ENCODE measurements around the gene PRKN. TPM values are rescaled to one million over a fixed set of nuclear protein-coding genes. Genes with fewer than 3 reads are reported as not detected.

The PRKN gene
- total RNA-seq, 2 experiments from 2014 or later = 0.63 TPM; not detected in 1

GRCh38 chr6:162372106-162372505 is 355.5 kb downstream of the PRKN start:
- POLR2A ChIA-PET = no interaction called here
- CTCF ChIA-PET = no interaction called here
- no peaks in the 10 kb centered on the region for H3K9me3 Mint-ChIP-seq (ENCODE audit: insufficient read depth)
- H3K27ac Mint-ChIP-seq = no peak overlapping the region
- no peak for DNase-seq
- H3K36me3 Mint-ChIP-seq (ENCODE audit: low read depth) = no peaks in the 10 kb centered on the region
- no peak overlapping the region for H3K4me3 Mint-ChIP-seq
- no peak for ATAC-seq
- H3K27me3 Mint-ChIP-seq (ENCODE audit: low read depth) = no peaks in the 10 kb centered on the region
- no peaks in the 10 kb centered on the region for H3K4me1 Mint-ChIP-seq (ENCODE audit: low read depth)

GRCh38 chr6:162371121-162371520 is 356.4 kb downstream of the PRKN start:
- ChIA-PET POLR2A (no interaction called here), CTCF (no interaction called here)
- Mint-ChIP-seq H3K27me3 (ENCODE audit: low read depth) (no peaks in the 10 kb centered on the region), H3K36me3 (ENCODE audit: low read depth) (no peaks in the 10 kb centered on the region), H3K27ac (no peak overlapping the region), H3K4me3 (no peak overlapping the region), H3K9me3 (ENCODE audit: insufficient read depth) (no peaks in the 10 kb centered on the region), H3K4me1 (ENCODE audit: low read depth) (no peaks in the 10 kb centered on the region)
- ATAC-seq (no peak), DNase-seq (no peak)

- ChIA-PET POLR2A (no interaction called here), CTCF (no interaction called here)
- DNase-seq = no peak
- no peaks in the 10 kb centered on the region for H3K9me3 Mint-ChIP-seq (ENCODE audit: insufficient read depth)
- no peaks in the 10 kb centered on the region for H3K4me1 Mint-ChIP-seq (ENCODE audit: low read depth)
- no peak for ATAC-seq
- H3K27me3 Mint-ChIP-seq (ENCODE audit: low read depth) = no peaks in the 10 kb centered on the region
- H3K36me3 Mint-ChIP-seq (ENCODE audit: low read depth) = no peaks in the 10 kb centered on the region
- no peak overlapping the region for H3K4me3 Mint-ChIP-seq
- no peak overlapping the region for H3K27ac Mint-ChIP-seq
Measured at GRCh38 chr6:162369091-162369490, 358.5 kb downstream of the PRKN start.

- no peaks in the 10 kb centered on the region for H3K36me3 Mint-ChIP-seq (ENCODE audit: low read depth)
- POLR2A ChIA-PET = no interaction called here
- H3K27me3 Mint-ChIP-seq (ENCODE audit: low read depth) = no peaks in the 10 kb centered on the region
- ATAC-seq = no peak
- H3K4me1 Mint-ChIP-seq (ENCODE audit: low read depth) = no peaks in the 10 kb centered on the region
- no peak for DNase-seq
- no peak overlapping the region for H3K4me3 Mint-ChIP-seq
- no peak overlapping the region for H3K27ac Mint-ChIP-seq
- H3K9me3 Mint-ChIP-seq (ENCODE audit: insufficient read depth) = no peaks in the 10 kb centered on the region
- CTCF ChIA-PET = no interaction called here
Measured at GRCh38 chr6:162364488-162364887, 363.1 kb downstream of the PRKN start.

- ChIA-PET CTCF (no interaction called here), POLR2A (no interaction called here)
- ATAC-seq (no peak), DNase-seq (no peak)
- H3K36me3 Mint-ChIP-seq (ENCODE audit: low read depth) = no peaks in the 10 kb centered on the region
- H3K27ac Mint-ChIP-seq = no peak overlapping the region
- H3K9me3 Mint-ChIP-seq (ENCODE audit: insufficient read depth) = no peaks in the 10 kb centered on the region
- H3K27me3 Mint-ChIP-seq (ENCODE audit: low read depth) = no peaks in the 10 kb centered on the region
- H3K4me1 Mint-ChIP-seq (ENCODE audit: low read depth) = no peaks in the 10 kb centered on the region
- no peak overlapping the region for H3K4me3 Mint-ChIP-seq
Measured at GRCh38 chr6:162363757-162364156, 363.8 kb downstream of the PRKN start.

- H3K4me1 Mint-ChIP-seq (ENCODE audit: low read depth) = no peaks in the 10 kb centered on the region
- H3K36me3 Mint-ChIP-seq (ENCODE audit: low read depth) = no peaks in the 10 kb centered on the region
- CTCF ChIA-PET = no interaction called here
- no peak for ATAC-seq
- no peaks in the 10 kb centered on the region for H3K9me3 Mint-ChIP-seq (ENCODE audit: insufficient read depth)
- H3K27me3 Mint-ChIP-seq (ENCODE audit: low read depth) = no peaks in the 10 kb centered on the region
- H3K27ac Mint-ChIP-seq = no peak overlapping the region
- no peak overlapping the region for H3K4me3 Mint-ChIP-seq
- no peak for DNase-seq
- POLR2A ChIA-PET = no interaction called here
Measured at GRCh38 chr6:162360901-162361567, 366.5 kb downstream of the PRKN start.

- no peaks in the 10 kb centered on the region for H3K27me3 Mint-ChIP-seq (ENCODE audit: low read depth)
- ATAC-seq (no peak), DNase-seq (no peak)
- no peaks in the 10 kb centered on the region for H3K4me1 Mint-ChIP-seq (ENCODE audit: low read depth)
- CTCF ChIA-PET = no interaction called here
- no peak overlapping the region for H3K4me3 Mint-ChIP-seq
- POLR2A ChIA-PET = no interaction called here
- no peaks in the 10 kb centered on the region for H3K9me3 Mint-ChIP-seq (ENCODE audit: insufficient read depth)
- H3K36me3 Mint-ChIP-seq (ENCODE audit: low read depth) = no peaks in the 10 kb centered on the region
- no peak overlapping the region for H3K27ac Mint-ChIP-seq
Measured at GRCh38 chr6:162358625-162359024, 368.9 kb downstream of the PRKN start.

- Mint-ChIP-seq H3K27me3 (ENCODE audit: low read depth) (no peaks in the 10 kb centered on the region), H3K4me3 (no peak overlapping the region), H3K36me3 (ENCODE audit: low read depth) (no peaks in the 10 kb centered on the region), H3K27ac (no peak overlapping the region), H3K9me3 (ENCODE audit: insufficient read depth) (no peaks in the 10 kb centered on the region), H3K4me1 (ENCODE audit: low read depth) (no peaks in the 10 kb centered on the region)
- CTCF ChIA-PET = no interaction called here
- POLR2A ChIA-PET = no interaction called here
- ATAC-seq (no peak), DNase-seq (no peak)
Measured at GRCh38 chr6:162345051-162345511, 382.5 kb downstream of the PRKN start.

- Mint-ChIP-seq H3K27ac (no peak overlapping the region), H3K27me3 (ENCODE audit: low read depth) (no peaks in the 10 kb centered on the region), H3K9me3 (ENCODE audit: insufficient read depth) (no peaks in the 10 kb centered on the region), H3K4me1 (ENCODE audit: low read depth) (no peaks in the 10 kb centered on the region), H3K4me3 (no peak overlapping the region), H3K36me3 (ENCODE audit: low read depth) (no peaks in the 10 kb centered on the region)
- DNase-seq (no peak), ATAC-seq (no peak)
- ChIA-PET CTCF (no interaction called here), POLR2A (no interaction called here)
Measured at GRCh38 chr6:162344646-162345010, 382.9 kb downstream of the PRKN start.

- H3K36me3 Mint-ChIP-seq (ENCODE audit: low read depth) = no peaks in the 10 kb centered on the region
- ATAC-seq = no peak
- no peaks in the 10 kb centered on the region for H3K27me3 Mint-ChIP-seq (ENCODE audit: low read depth)
- no peaks in the 10 kb centered on the region for H3K4me1 Mint-ChIP-seq (ENCODE audit: low read depth)
- no peaks in the 10 kb centered on the region for H3K9me3 Mint-ChIP-seq (ENCODE audit: insufficient read depth)
- H3K27ac Mint-ChIP-seq = no peak overlapping the region
- CTCF ChIA-PET = no interaction called here
- DNase-seq = no peak
- H3K4me3 Mint-ChIP-seq = no peak overlapping the region
- POLR2A ChIA-PET = no interaction called here
Measured at GRCh38 chr6:162343936-162344645, 383.5 kb downstream of the PRKN start.

GRCh38 chr6:162343198-162343935 is 384.2 kb downstream of the PRKN start:
- ChIA-PET POLR2A (no interaction called here), CTCF (no interaction called here)
- DNase-seq = no peak
- H3K4me1 Mint-ChIP-seq (ENCODE audit: low read depth) = no peaks in the 10 kb centered on the region
- no peak overlapping the region for H3K4me3 Mint-ChIP-seq
- H3K9me3 Mint-ChIP-seq (ENCODE audit: insufficient read depth) = no peaks in the 10 kb centered on the region
- no peak for ATAC-seq
- H3K27ac Mint-ChIP-seq = no peak overlapping the region
- no peaks in the 10 kb centered on the region for H3K36me3 Mint-ChIP-seq (ENCODE audit: low read depth)
- no peaks in the 10 kb centered on the region for H3K27me3 Mint-ChIP-seq (ENCODE audit: low read depth)

GRCh38 chr6:162337412-162337811 is 390.2 kb downstream of the PRKN start:
- no peak overlapping the region for H3K4me3 Mint-ChIP-seq
- ATAC-seq = no peak

More at GRCh38 chr6:162337412-162337811, 390.2 kb downstream of the PRKN start:
- no peak overlapping the region for H3K27ac Mint-ChIP-seq
- POLR2A ChIA-PET = no interaction called here
- CTCF ChIA-PET = no interaction called here
- no peaks in the 10 kb centered on the region for H3K27me3 Mint-ChIP-seq (ENCODE audit: low read depth)
- H3K9me3 Mint-ChIP-seq (ENCODE audit: insufficient read depth) = peaks cover 6% of the 10 kb centered on the region
- H3K4me1 Mint-ChIP-seq (ENCODE audit: low read depth) = no peaks in the 10 kb centered on the region
- H3K36me3 Mint-ChIP-seq (ENCODE audit: low read depth) = no peaks in the 10 kb centered on the region
- DNase-seq = no peak

All from activated CD8-positive, alpha-beta T cell treated with anti-CD3 and anti-CD28 coated beads, Interleukin-2, amount 10 ng/mL, durations not matched to agents 7 days and 5 days (primary cell).